WTC11 (cell line): ENCODE data around the gene PSMC4. TPM values are rescaled to one million over a fixed set of nuclear protein-coding genes. Genes with fewer than 3 reads are reported as not detected.

ENCODE experiments used
- ATAC-seq: fragments of 200-7000 bp; cut with Tn5 transposase; 2 replicates; pipeline ENCODE4 v1.10.0; 2021; ENCODE audit warnings: mild to moderate bottlenecking, moderate library complexity
- CTCF ChIA-PET: fragments of 300-600 bp; sonication (Branson Sonifier 250); formaldehyde crosslinking; loops from one replicate; lab custom pipeline; 2021; ENCODE audit warnings: antibody characterized with exemption; lab: Charles Lee
- POLR2A ChIA-PET: fragments of 350-600 bp; sonication (Branson Sonifier 250); formaldehyde crosslinking; loops from one replicate; lab custom pipeline; 2021; ENCODE audit warnings: antibody characterized with exemption; lab: Charles Lee
- DNase-seq: peaks from one replicate; pipeline ENCODE4 v3.0.0; 2021; ENCODE audit warnings: low spot score
- H3K27ac Mint-ChIP-seq: 2 replicates; pipeline ENCODE4 v1.8.0; 2021; ENCODE audit warnings: mixed read lengths
- H3K27me3 Mint-ChIP-seq: 2 replicates; pipeline ENCODE4 v1.8.0; 2021; ENCODE audit warnings: low read depth, mild to moderate bottlenecking, moderate library complexity, mixed read lengths
- H3K36me3 Mint-ChIP-seq: 2 replicates; pipeline ENCODE4 v1.8.0; 2021; ENCODE audit warnings: mixed read lengths
- H3K4me1 Mint-ChIP-seq: 2 replicates; pipeline ENCODE4 v1.8.0; 2022; ENCODE audit warnings: mixed read lengths
- H3K4me3 Mint-ChIP-seq: 2 replicates; pipeline ENCODE4 v1.8.0; 2021; ENCODE audit warnings: mild to moderate bottlenecking, moderate library complexity, mixed read lengths
- H3K9me3 Mint-ChIP-seq: 2 replicates; pipeline ENCODE4 v1.8.0; 2021; ENCODE audit warnings: mixed read lengths
- ATF3 ChIP-seq: sonication (generic); formaldehyde crosslinking; conservative IDR thresholded peaks from 2 replicates; pipeline ENCODE4 v1.8.1; 2022; ENCODE audit warnings: mild to moderate bottlenecking, missing genetic modification reagents
- CTCF ChIP-seq: fragments of 200-600 bp; IDR thresholded peaks from 2 replicates; pipeline ENCODE4 v1.8.0; 2022; ENCODE audit warnings: antibody characterized with exemption
- FOXK1 ChIP-seq: sonication (generic); formaldehyde crosslinking; IDR thresholded peaks from 2 replicates; pipeline ENCODE4 v1.8.0; 2022; ENCODE audit warnings: mild to moderate bottlenecking, moderate library complexity, missing genetic modification reagents
- GRHL2 ChIP-seq: fragments of 250-450 bp; sonication (Bioruptor Pico); IDR thresholded peaks from 2 replicates; pipeline ENCODE4 v1.8.0; 2022; ENCODE audit warnings: mild to moderate bottlenecking, moderate library complexity; ENCODE audit not compliant: insufficient replicate concordance, severe bottlenecking
- GTF2I ChIP-seq: fragments of 250-450 bp; sonication (Bioruptor Pico); conservative IDR thresholded peaks from 2 replicates; pipeline ENCODE4 v1.4.0; 2021; ENCODE audit warnings: mild to moderate bottlenecking
- MLX ChIP-seq: sonication (generic); formaldehyde crosslinking; IDR thresholded peaks from 2 replicates; pipeline ENCODE4 v1.8.1; 2023; ENCODE audit warnings: mild to moderate bottlenecking, missing genetic modification reagents, moderate library complexity
- NFATC4 ChIP-seq: fragments of 250-450 bp; sonication (Bioruptor Pico); IDR thresholded peaks from 2 replicates; pipeline ENCODE4 v1.9.0; 2021; ENCODE audit warnings: mild to moderate bottlenecking
- OVOL2 ChIP-seq: fragments of 250-450 bp; sonication (Bioruptor Pico); IDR thresholded peaks from 2 replicates; pipeline ENCODE4 v1.9.0; 2021; ENCODE audit warnings: mild to moderate bottlenecking, borderline replicate concordance
- PRRX2 ChIP-seq: fragments of 250-450 bp; sonication (Bioruptor Pico); IDR thresholded peaks from 2 replicates; pipeline ENCODE4 v1.8.0; 2021; ENCODE audit warnings: mild to moderate bottlenecking
- SOX15 ChIP-seq: fragments of 250-450 bp; sonication (Bioruptor Pico); IDR thresholded peaks from 2 replicates; pipeline ENCODE4 v1.9.0; 2021; ENCODE audit warnings: mild to moderate bottlenecking
- TCF7 ChIP-seq: sonication (generic); formaldehyde crosslinking; IDR thresholded peaks from 2 replicates; pipeline ENCODE4 v1.8.0; 2022; ENCODE audit warnings: mild to moderate bottlenecking, low read depth, missing genetic modification reagents, moderate library complexity
- ZBTB21 ChIP-seq: sonication (generic); formaldehyde crosslinking; IDR thresholded peaks from 2 replicates; pipeline ENCODE4 v1.8.1; 2023; ENCODE audit warnings: mild to moderate bottlenecking, missing genetic modification reagents, borderline replicate concordance
- ZBTB43 ChIP-seq: sonication (generic); formaldehyde crosslinking; IDR thresholded peaks from 2 replicates; pipeline ENCODE4 v1.8.1; 2023; ENCODE audit warnings: mild to moderate bottlenecking, missing genetic modification reagents
- ZNF219 ChIP-seq: sonication (generic); formaldehyde crosslinking; IDR thresholded peaks from 2 replicates; pipeline ENCODE4 v1.8.0; 2023; ENCODE audit warnings: missing genetic modification reagents, mild to moderate bottlenecking, borderline replicate concordance
- ZNF317 ChIP-seq: sonication (generic); formaldehyde crosslinking; IDR thresholded peaks from 2 replicates; pipeline ENCODE4 v1.8.1; 2023; ENCODE audit warnings: low read depth, mild to moderate bottlenecking, moderate library complexity, missing genetic modification reagents, borderline replicate concordance
- ZNF425 ChIP-seq: fragments of 250-450 bp; sonication (Bioruptor Pico); conservative IDR thresholded peaks from 2 replicates; pipeline ENCODE4 v1.9.0; 2021; ENCODE audit warnings: mild to moderate bottlenecking
- ZNF512 ChIP-seq: sonication (generic); formaldehyde crosslinking; IDR thresholded peaks from 2 replicates; pipeline ENCODE4 v1.8.1; 2022; ENCODE audit warnings: missing genetic modification reagents, borderline replicate concordance
- ZNF532 ChIP-seq: fragments of 250-450 bp; sonication (Bioruptor Pico); IDR thresholded peaks from 2 replicates; pipeline ENCODE4 v1.9.0; 2021; ENCODE audit warnings: mild to moderate bottlenecking, borderline replicate concordance
- total RNA-seq: library from RNA; stranded (reverse); gene quantifications from 3 replicates; pipeline ENCODE4 v1.2.3, GENCODE V29; 2021

PSMC4 gene
- total RNA-seq, 1 experiment from 2014 or later: 105 TPM

- Mint-ChIP-seq H3K4me1 (peaks cover 29% of the 10 kb centered on the region), H3K9me3 (0 out of 2 replicates have a peak, but pooled peaks cover 5% of the 10 kb centered on the region), H3K36me3 (no peaks in the 10 kb centered on the region), H3K4me3 (no peak overlapping the region), H3K27me3 (no peaks in the 10 kb centered on the region), H3K27ac (no peak overlapping the region)
- ATAC-seq: no peak
- POLR2A ChIA-PET: no interaction called here
- DNase-seq: no peak
- CTCF ChIA-PET: no interaction called here
- TF ChIP-seq OVOL2 (CRISPR knock-in tag): no peak
- no peak for TF ChIP-seq ZNF532 (CRISPR knock-in tag)
- TF ChIP-seq SOX15 (CRISPR knock-in tag): no peak
- no peak for TF ChIP-seq TCF7 (CRISPR knock-in tag)
- TF ChIP-seq ZNF512 (CRISPR knock-in tag): no peak
These were observed 7.1 kb upstream of the PSMC4 start for GRCh38 chr19:39963898-39964297.

- no peak for DNase-seq
- no peak for TF ChIP-seq ATF3 (CRISPR knock-in tag)
- no peak for TF ChIP-seq CTCF
- no peak for TF ChIP-seq FOXK1 (CRISPR knock-in tag)
- TF ChIP-seq PRRX2 (CRISPR knock-in tag): no peak
- TF ChIP-seq ZNF219: no peak
- TF ChIP-seq GRHL2 (CRISPR knock-in tag): no peak
- TF ChIP-seq ZNF425 (CRISPR knock-in tag): no peak
- no peak for TF ChIP-seq GTF2I (CRISPR knock-in tag)
- TF ChIP-seq MLX (CRISPR knock-in tag): no peak
- TF ChIP-seq NFATC4: no peak
- no peak for TF ChIP-seq ZBTB43 (CRISPR knock-in tag)
- TF ChIP-seq ZBTB21 (CRISPR knock-in tag): no peak
- TF ChIP-seq ZNF317 (CRISPR knock-in tag): no peak
- POLR2A ChIA-PET: no interaction called here
- Mint-ChIP-seq H3K4me1 (peaks cover 23% of the 10 kb centered on the region), H3K36me3 (peaks cover 5% of the 10 kb centered on the region), H3K4me3 (no peak overlapping the region), H3K27ac (no peak overlapping the region), H3K27me3 (no peaks in the 10 kb centered on the region), H3K9me3 (0 out of 2 replicates have a peak, but pooled peaks cover 4% of the 10 kb centered on the region)
- CTCF ChIA-PET: interaction anchor here (0.7 kb wide), 1 partner anchor 133 kb away, joined by 4 read pairs; no protein-coding TSS in a partner anchor
- no peak for ATAC-seq
These were observed 4.3 kb upstream of the PSMC4 start for GRCh38 chr19:39966617-39967016.
